Measurements from ENCODE around the gene CD22. TPM values are rescaled to one million over a fixed set of nuclear protein-coding genes. Genes with fewer than 3 reads are reported as not detected.
A peak's percentile ranks its signal among the peaks of the same experiment; 100 is the strongest.

CD22 gene
- total RNA-seq, 1 experiment from 2014 or later = not detected

GRCh38 chr19:35355791-35356460 lies 26.9 kb downstream of the CD22 start:
- Histone ChIP-seq H2BK120ac (ENCODE audit: low read depth, low read length, poor library complexity, severe bottlenecking) (no peak overlapping the region), H3K4ac (ENCODE audit: low read depth, low read length) (no peak overlapping the region), H2AK5ac (ENCODE audit: insufficient read length, low read length) (no peak overlapping the region), H4K5ac (ENCODE audit: insufficient read length, low read depth, low read length) (no peak overlapping the region), H3K4me2 (ENCODE audit: insufficient read depth, insufficient read length, low read length) (no peak overlapping the region), H3K27ac (ENCODE audit: insufficient read length, low read depth, low read length) (no peak overlapping the region), H3T11ph (ENCODE audit: low read length) (no peak overlapping the region), H3K4me1 (ENCODE audit: insufficient read depth, low read length) (no peaks in the 10 kb centered on the region; the same call in 1 of the 2 replicates), H2BK12ac (ENCODE audit: insufficient read length, low read depth, low read length) (no peak overlapping the region), H2BK20ac (ENCODE audit: low read depth, low read length, poor library complexity, severe bottlenecking) (no peak overlapping the region), H4K91ac (ENCODE audit: insufficient read length, low read depth, low read length) (no peak overlapping the region), H3K9ac (ENCODE audit: extremely low read depth, insufficient read length, low read length) (no peak overlapping the region), H2BK15ac (ENCODE audit: low read depth, low read length) (no peak overlapping the region), H3K79me2 (ENCODE audit: insufficient read depth, low read length) (no peaks in the 10 kb centered on the region), H3K79me1 (ENCODE audit: insufficient read depth, low read depth, low read length, poor library complexity, severe bottlenecking) (no peaks in the 10 kb centered on the region), H3K27me3 (ENCODE audit: insufficient read depth, low read length) (no peaks in the 10 kb centered on the region), H3K18ac (ENCODE audit: insufficient read length, low read depth, low read length) (no peak overlapping the region), H3K23me2 (ENCODE audit: insufficient read length, low read depth, low read length, poor library complexity, severe bottlenecking) (peaks cover 4% of the 10 kb centered on the region), H3K9me3 (ENCODE audit: control insufficient read depth, low read depth, low read length) (no peaks in the 10 kb centered on the region), H2BK5ac (ENCODE audit: insufficient read length, low read length) (no peak overlapping the region), H3K56ac (ENCODE audit: insufficient read length, low read depth, low read length) (no peak overlapping the region), H4K8ac (replicated peaks; ENCODE audit: insufficient read length, low read depth, low read length) (no peak overlapping the region), H3K14ac (ENCODE audit: insufficient read depth, low read length) (no peak overlapping the region), H2AFZ (ENCODE audit: low read length) (no peak overlapping the region), H4K20me1 (ENCODE audit: control insufficient read depth, insufficient read depth, insufficient read length) (peaks cover 4% of the 10 kb centered on the region), H3K23ac (ENCODE audit: insufficient read length, low read depth, low read length) (no peak overlapping the region)
- TF ChIP-seq, protein P1, sequence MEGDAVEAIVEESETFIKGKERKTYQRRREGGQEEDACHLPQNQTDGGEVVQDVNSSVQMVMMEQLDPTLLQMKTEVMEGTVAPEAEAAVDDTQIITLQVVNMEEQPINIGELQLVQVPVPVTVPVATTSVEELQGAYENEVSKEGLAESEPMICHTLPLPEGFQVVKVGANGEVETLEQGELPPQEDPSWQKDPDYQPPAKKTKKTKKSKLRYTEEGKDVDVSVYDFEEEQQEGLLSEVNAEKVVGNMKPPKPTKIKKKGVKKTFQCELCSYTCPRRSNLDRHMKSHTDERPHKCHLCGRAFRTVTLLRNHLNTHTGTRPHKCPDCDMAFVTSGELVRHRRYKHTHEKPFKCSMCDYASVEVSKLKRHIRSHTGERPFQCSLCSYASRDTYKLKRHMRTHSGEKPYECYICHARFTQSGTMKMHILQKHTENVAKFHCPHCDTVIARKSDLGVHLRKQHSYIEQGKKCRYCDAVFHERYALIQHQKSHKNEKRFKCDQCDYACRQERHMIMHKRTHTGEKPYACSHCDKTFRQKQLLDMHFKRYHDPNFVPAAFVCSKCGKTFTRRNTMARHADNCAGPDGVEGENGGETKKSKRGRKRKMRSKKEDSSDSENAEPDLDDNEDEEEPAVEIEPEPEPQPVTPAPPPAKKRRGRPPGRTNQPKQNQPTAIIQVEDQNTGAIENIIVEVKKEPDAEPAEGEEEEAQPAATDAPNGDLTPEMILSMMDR (conservative IDR thresholded peaks at IDR 0.05) = no peak
- no peaks in the 10 kb centered on the region; a peak in 1 of 7 replicates for H3K36me3 Mint-ChIP-seq (ENCODE audit: insufficient read depth in 1 of 3, low read depth in 3 of 3)
- H3K4me3 Mint-ChIP-seq = no peak overlapping the region
- peaks cover 4% of the 10 kb centered on the region for H3K27me3 Mint-ChIP-seq (ENCODE audit: low read depth)
- H3K27ac Mint-ChIP-seq = peak overlapping the region in 1 of 3 experiments; percentile 76; a peak in 2 of 7 replicates
- H3K4me1 Mint-ChIP-seq = peaks cover 6 to 7% of the 10 kb centered on the region in 2 experiments
- no peaks in the 10 kb centered on the region for H3K9me3 Mint-ChIP-seq
- WGBS (ENCODE audit: extremely low coverage, insufficient read length, low lambda C conversion rate) = no CpG with 5 or more reads among the region's 6 CpGs
- no peak for DNase-seq

Measured in H9 (cell line).